Lung (tissue), 12 donors: ENCODE measurements around the gene ADARB1. TPM values are rescaled to one million over a fixed set of nuclear protein-coding genes. Genes with fewer than 3 reads are reported as not detected.

Experiments used
- ATAC-seq: fragments of 200-7000 bp; cut with Tn5 transposase; one replicate; pipeline ENCODE4 v1.9.1; 2020; ENCODE audit warnings: moderate number of reproducible peaks; ENCODE audit not compliant: insufficient read depth, low FRiP score
- DNase-seq, 3 donors: peaks; one replicate each; pipeline ENCODE4 v3.0.0-alpha.2; 2013 to 2017
- H3K27ac ChIP-seq, 2 donors: one replicate each; pipeline ENCODE4 v1.5.1; 2013; ENCODE audit warnings: mild to moderate bottlenecking in 2 of 2, moderate library complexity in 2 of 2, control low read depth in 1 of 2, inconsistent platforms in 1 of 2, low read depth in 1 of 2, low read length in 1 of 2
- H3K27me3 ChIP-seq, 3 donors: one replicate each; pipeline ENCODE4 v1.5.1; 2013; ENCODE audit warnings: low read length in 2 of 3; ENCODE audit not compliant: control insufficient read depth in 3 of 3, insufficient read depth in 3 of 3
- H3K36me3 ChIP-seq, 4 donors: one replicate each; pipeline ENCODE4 v1.5.1; 2013; ENCODE audit warnings: low read length in 4 of 4, mild to moderate bottlenecking in 1 of 4, moderate library complexity in 1 of 4; ENCODE audit not compliant: control insufficient read depth in 4 of 4, insufficient read depth in 4 of 4
- H3K4me1 ChIP-seq, 5 donors: one replicate each; pipeline ENCODE4 v1.5.1; 2013; ENCODE audit warnings: low read length in 5 of 5, mild to moderate bottlenecking in 2 of 5, moderate library complexity in 1 of 5; ENCODE audit not compliant: control insufficient read depth in 5 of 5, insufficient read depth in 5 of 5
- H3K4me3 ChIP-seq: one replicate; pipeline ENCODE4 v1.5.1; 2013; ENCODE audit warnings: mild to moderate bottlenecking, control low read depth, moderate library complexity
- H3K9ac ChIP-seq, 2 donors: one replicate each; pipeline ENCODE4 v1.5.1; 2013; ENCODE audit warnings: low read length in 2 of 2, control low read depth in 1 of 2; ENCODE audit not compliant: insufficient read depth in 1 of 2
- H3K9me3 ChIP-seq, 4 donors: one replicate each; pipeline ENCODE4 v1.5.1; 2013; ENCODE audit warnings: low read length in 3 of 4, mild to moderate bottlenecking in 1 of 4, moderate library complexity in 1 of 4; ENCODE audit not compliant: control insufficient read depth in 4 of 4, insufficient read depth in 3 of 4
- whole genome bisulfite sequencing, 2 donors: extraction: QIAGEN DNeasy Blood & Tissue Kit; methylation state at CpG; one replicate each; pipeline ENCODE4 v1.1.7; 2013; 5-methylcytosine and 5-hydroxymethylcytosine counted together
- polyA plus RNA-seq, 2 donors: library from polyadenylated mRNA; stranded (reverse); fragments of 200-250 nt; gene quantifications; one replicate each; pipeline ENCODE4 v1.2.1, GENCODE V29; 2013
- total RNA-seq, 2 donors: library from RNA; depleted of rRNA in 1 of 2; stranded (reverse); fragments of >200 nt in 1 of 2; gene quantifications; one replicate each; pipeline ENCODE4 v1.2.1, GENCODE V29; 2014 to 2021
- TF ChIP-seq, protein P1 (sequence below): IDR thresholded peaks from 2 replicates; pipeline ENCODE4 v1.5.1; 2012; ENCODE audit warnings: mild to moderate bottlenecking; ENCODE audit errors: control extremely low read depth, extremely low read depth
- donor health status: control.
- donor health status: control.
- donor health status: Bipolar disorder and iron deficiency.
- donor health status: healthy.
- donor health status: DM: yes; HTN: yes; CAD: no.

ADARB1 gene
- total and polyA plus RNA-seq, 4 donors, result 13.4 to 47.7 (median 32.6) TPM

DNA sequence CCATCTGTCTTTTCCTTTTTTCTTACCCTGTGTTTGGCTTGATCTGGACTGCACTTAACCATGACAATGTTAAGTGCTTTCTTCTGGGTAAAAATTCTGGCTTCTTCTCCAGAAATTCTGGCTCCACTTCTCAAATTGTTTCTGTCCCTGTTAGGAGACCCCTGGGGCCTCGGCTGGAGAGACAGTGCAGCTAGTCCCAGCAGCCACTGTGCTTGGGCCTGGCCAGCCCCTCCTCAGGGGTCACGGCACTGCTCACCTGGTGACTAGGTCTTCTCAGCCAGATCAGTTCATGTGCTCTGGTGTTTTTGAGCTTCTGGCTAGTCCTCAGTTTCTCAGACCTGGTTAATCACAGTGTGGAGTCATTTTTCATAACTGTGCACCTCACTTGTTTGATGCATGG is 72.4 kb downstream of the ADARB1 start:
- H3K4me3 ChIP-seq, result no peak overlapping the region
- no peaks in the 10 kb centered on the region for H3K9me3 ChIP-seq
- TF ChIP-seq, protein P1, sequence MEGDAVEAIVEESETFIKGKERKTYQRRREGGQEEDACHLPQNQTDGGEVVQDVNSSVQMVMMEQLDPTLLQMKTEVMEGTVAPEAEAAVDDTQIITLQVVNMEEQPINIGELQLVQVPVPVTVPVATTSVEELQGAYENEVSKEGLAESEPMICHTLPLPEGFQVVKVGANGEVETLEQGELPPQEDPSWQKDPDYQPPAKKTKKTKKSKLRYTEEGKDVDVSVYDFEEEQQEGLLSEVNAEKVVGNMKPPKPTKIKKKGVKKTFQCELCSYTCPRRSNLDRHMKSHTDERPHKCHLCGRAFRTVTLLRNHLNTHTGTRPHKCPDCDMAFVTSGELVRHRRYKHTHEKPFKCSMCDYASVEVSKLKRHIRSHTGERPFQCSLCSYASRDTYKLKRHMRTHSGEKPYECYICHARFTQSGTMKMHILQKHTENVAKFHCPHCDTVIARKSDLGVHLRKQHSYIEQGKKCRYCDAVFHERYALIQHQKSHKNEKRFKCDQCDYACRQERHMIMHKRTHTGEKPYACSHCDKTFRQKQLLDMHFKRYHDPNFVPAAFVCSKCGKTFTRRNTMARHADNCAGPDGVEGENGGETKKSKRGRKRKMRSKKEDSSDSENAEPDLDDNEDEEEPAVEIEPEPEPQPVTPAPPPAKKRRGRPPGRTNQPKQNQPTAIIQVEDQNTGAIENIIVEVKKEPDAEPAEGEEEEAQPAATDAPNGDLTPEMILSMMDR, result no peak
- ATAC-seq (no peak), DNase-seq (no peak)
- WGBS, 2 donors, result 76 to 88% methylated on average over 2 of the region's 2 CpGs
- peaks cover 0 to 13% (median 1%) of the 10 kb centered on the region in 4 donors for H3K36me3 ChIP-seq
- H3K9ac ChIP-seq, result no peak overlapping the region
- H3K27ac ChIP-seq, result no peak overlapping the region
- no peaks in the 10 kb centered on the region for H3K27me3 ChIP-seq
- H3K4me1 ChIP-seq, result peaks cover 0 to 10% (median 3%) of the 10 kb centered on the region in 5 donors

DNA sequence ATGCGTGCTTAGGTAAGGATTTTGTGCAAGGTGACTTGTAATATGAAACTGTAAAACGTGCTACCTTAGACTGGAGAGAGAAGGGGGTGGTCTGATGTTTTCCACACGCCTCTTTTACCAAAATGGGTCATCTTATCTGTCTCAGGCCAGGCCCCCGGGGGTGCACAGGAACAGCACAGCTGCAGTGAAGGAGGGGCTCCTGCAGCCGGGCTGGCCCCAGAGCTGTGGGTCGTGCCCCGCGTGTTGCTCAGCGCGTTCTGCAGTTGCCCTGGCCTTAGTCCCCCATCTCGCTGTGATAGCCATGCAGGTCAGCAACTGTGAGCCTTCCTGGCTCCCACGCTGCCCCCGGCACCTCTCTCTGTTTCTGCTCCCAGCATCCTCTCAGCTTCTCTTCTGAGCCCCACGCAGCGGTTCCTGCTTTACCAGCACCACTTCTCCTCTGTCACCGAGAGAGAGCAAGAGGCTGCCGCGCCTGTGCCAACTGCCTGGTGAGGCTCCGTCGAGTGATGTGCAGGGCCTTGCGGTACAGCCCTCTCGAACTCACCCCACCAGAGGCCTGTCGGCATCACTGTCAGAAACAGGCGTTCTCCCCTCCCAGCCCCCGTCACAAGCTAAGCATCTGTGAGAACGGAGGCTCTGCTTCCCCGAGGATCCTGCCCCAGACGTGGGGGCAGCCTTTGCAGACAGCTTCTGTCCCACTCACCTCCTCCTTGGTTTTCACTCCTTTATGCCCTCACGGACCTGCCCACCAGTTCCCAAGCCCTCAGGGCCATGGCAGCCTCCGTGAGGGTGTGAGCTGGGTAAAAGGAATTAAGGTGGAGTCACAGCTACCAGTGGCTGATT is 73.3 kb downstream of the ADARB1 start:
- peaks cover 0 to 13% (median 1%) of the 10 kb centered on the region in 4 donors for H3K36me3 ChIP-seq
- WGBS, 2 donors, result 85 to 89% methylated on average over 30 of the region's 30 CpGs
- DNase-seq (no peak), ATAC-seq (no peak)
- H3K9me3 ChIP-seq, result peaks cover 0 to 2% (median 0%) of the 10 kb centered on the region in 4 donors
- no peaks in the 10 kb centered on the region for H3K27me3 ChIP-seq
- H3K27ac ChIP-seq, result no peak overlapping the region
- peaks cover 0 to 10% (median 3%) of the 10 kb centered on the region in 5 donors for H3K4me1 ChIP-seq
- TF ChIP-seq, protein P1, result no peak
- H3K9ac ChIP-seq, result no peak overlapping the region
- H3K4me3 ChIP-seq, result no peak overlapping the region

DNA sequence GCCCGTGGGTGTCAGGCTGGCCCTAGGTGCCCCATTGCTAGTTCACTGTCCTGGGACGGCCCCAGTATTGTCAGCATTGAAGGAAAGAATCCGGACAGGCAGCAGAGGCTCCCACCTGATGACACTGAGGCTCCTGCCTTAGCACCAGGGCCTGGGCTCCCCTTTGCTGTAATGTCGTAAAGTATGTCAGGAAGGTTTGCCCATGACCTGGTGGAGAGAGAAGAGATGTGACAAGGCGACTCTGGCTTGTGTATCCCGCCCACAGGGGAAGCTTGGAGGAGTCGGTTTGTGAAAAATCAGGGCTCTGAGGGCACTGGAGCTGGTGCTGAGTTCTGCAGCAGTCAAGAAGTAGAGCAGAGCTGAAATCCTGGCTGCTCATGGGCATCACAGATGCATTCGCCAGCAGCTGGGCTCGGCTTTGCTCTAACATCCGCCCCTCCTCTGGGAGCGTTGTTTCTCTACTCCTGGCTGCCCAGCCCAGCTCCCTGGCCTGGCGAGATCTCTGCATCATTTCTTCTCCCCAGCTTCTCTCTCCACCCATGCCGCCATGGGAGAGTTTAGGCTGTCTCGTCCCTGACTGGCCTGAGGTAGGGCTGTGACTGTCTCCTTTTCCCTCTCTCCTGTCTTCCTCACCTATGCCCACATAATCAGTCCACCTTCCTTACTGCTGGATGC is 74.1 kb downstream of the ADARB1 start:
- H3K27me3 ChIP-seq, result no peaks in the 10 kb centered on the region
- no peak overlapping the region for H3K9ac ChIP-seq
- 93 to 94% methylated on average over 14 of the region's 14 CpGs for WGBS, 2 donors
- no peak overlapping the region for H3K4me3 ChIP-seq
- ATAC-seq (no peak), DNase-seq (no peak)
- peaks cover 0 to 2% (median 0%) of the 10 kb centered on the region in 4 donors for H3K9me3 ChIP-seq
- TF ChIP-seq, protein P1, result no peak
- peaks cover 0 to 11% (median 1%) of the 10 kb centered on the region in 4 donors for H3K36me3 ChIP-seq
- peaks cover 0 to 10% (median 3%) of the 10 kb centered on the region in 5 donors for H3K4me1 ChIP-seq
- H3K27ac ChIP-seq, result no peak overlapping the region
